Activated T-helper 2 cell treated with anti-CD3 and anti-CD28 coated beads, Interferon-gamma antibody, Interleukin-2, Interleukin-4, amounts not matched to agents 10 μg/mL and 5 μg/mL and 100 μg/mL, durations not matched to agents 14 hours and 24 hours and 36 hours (primary cell): ENCODE results near the gene NFATC2. TPM values are rescaled to one million over a fixed set of nuclear protein-coding genes. Genes with fewer than 3 reads are reported as not detected.
A peak's percentile ranks its signal among the peaks of the same experiment; 100 is the strongest.

Source experiments
- DNase-seq: peaks from one replicate; pipeline ENCODE4 v3.0.0; 2021; ENCODE audit warnings: low spot score
- H3K27ac Mint-ChIP-seq: one replicate; pipeline ENCODE4 v1.8.0; 2021; ENCODE audit warnings: mixed read lengths
- H3K27me3 Mint-ChIP-seq: one replicate; pipeline ENCODE4 v1.8.0; 2021; ENCODE audit warnings: low read depth, mixed read lengths
- H3K36me3 Mint-ChIP-seq: one replicate; pipeline ENCODE4 v1.8.0; 2021; ENCODE audit warnings: low read depth, mixed read lengths
- H3K4me1 Mint-ChIP-seq: one replicate; pipeline ENCODE4 v1.8.0; 2021; ENCODE audit warnings: low read depth, mixed read lengths
- H3K4me3 Mint-ChIP-seq: one replicate; pipeline ENCODE4 v1.8.0; 2021; ENCODE audit warnings: low read depth, mild to moderate bottlenecking, moderate library complexity, mixed read lengths
- H3K9me3 Mint-ChIP-seq: one replicate; pipeline ENCODE4 v1.8.0; 2021; ENCODE audit warnings: mixed read lengths
- intact Hi-C: fragments of 100-400 bp; cut with micrococcal nuclease; formaldehyde crosslinking; loops from one replicate; pipeline ENCODE4 v1.15.1; 2023
- total RNA-seq: library from RNA; stranded (reverse); gene quantifications from 2 replicates; pipeline ENCODE4 v1.2.3, GENCODE V29; 2022

Gene NFATC2
- total RNA-seq, 1 donor from 2014 or later = 67.1 TPM

- H3K4me1 Mint-ChIP-seq = peaks cover 16% of the 10 kb centered on the region
- no peaks in the 10 kb centered on the region for H3K27me3 Mint-ChIP-seq
- no peaks in the 10 kb centered on the region for H3K9me3 Mint-ChIP-seq
- no peak for DNase-seq
- no peak overlapping the region for H3K27ac Mint-ChIP-seq
- H3K36me3 Mint-ChIP-seq = peaks cover 77% of the 10 kb centered on the region
- intact Hi-C loops = no loop called here
- no peak overlapping the region for H3K4me3 Mint-ChIP-seq
These were observed 91.0 kb downstream of the NFATC2 start for GRCh38 chr20:51451484-51451883.

GRCh38 chr20:51450984-51451383, 91.5 kb downstream of the NFATC2 start:
- Mint-ChIP-seq H3K4me3 (no peak overlapping the region), H3K27ac (no peak overlapping the region), H3K4me1 (peaks cover 19% of the 10 kb centered on the region), H3K9me3 (no peaks in the 10 kb centered on the region), H3K36me3 (peaks cover 76% of the 10 kb centered on the region), H3K27me3 (no peaks in the 10 kb centered on the region)
- DNase-seq = no peak
- intact Hi-C loops = no loop called here

DNA sequence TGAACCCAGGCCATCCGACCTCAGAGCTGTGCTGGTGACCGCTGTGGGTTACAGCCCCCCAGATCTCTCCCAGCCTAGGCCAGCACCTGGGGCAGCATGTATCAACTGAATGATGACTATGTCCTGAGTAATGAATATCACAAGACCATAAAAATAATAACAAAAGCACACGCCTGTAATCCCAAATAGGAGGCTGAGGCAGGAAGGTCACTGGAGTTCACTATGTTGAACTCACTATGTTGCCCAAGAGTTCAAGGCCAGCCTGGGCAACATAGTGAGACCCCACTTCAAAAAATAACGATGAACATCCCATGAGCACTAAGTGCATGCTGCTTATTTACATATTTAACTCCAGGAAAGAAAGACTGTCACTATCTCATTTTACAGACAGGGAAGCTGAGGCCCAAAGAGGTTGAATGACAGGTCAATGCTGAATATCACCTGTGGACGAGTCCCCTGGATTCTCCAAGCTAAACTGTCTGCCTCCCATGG, 92.3 kb downstream of the NFATC2 start:
- Mint-ChIP-seq H3K27me3 (no peaks in the 10 kb centered on the region), H3K4me3 (no peak overlapping the region), H3K4me1 (peaks cover 19% of the 10 kb centered on the region), H3K36me3 (peaks cover 78% of the 10 kb centered on the region), H3K27ac (peak overlapping the region; percentile 1), H3K9me3 (no peaks in the 10 kb centered on the region)
- intact Hi-C loops = no loop called here
- DNase-seq = no peak

GRCh38 chr20:51449498-51450220, 92.9 kb downstream of the NFATC2 start:
- no peak overlapping the region for H3K4me3 Mint-ChIP-seq

GRCh38 chr20:51447765-51448148, 94.8 kb downstream of the NFATC2 start:
- H3K27ac Mint-ChIP-seq = peak overlapping the region; percentile 28
- DNase-seq = no peak
- H3K27me3 Mint-ChIP-seq = no peaks in the 10 kb centered on the region
- intact Hi-C loops = no loop called here
- peaks cover 22% of the 10 kb centered on the region for H3K4me1 Mint-ChIP-seq
- no peak overlapping the region for H3K4me3 Mint-ChIP-seq
- no peaks in the 10 kb centered on the region for H3K9me3 Mint-ChIP-seq
- H3K36me3 Mint-ChIP-seq = peaks cover 76% of the 10 kb centered on the region

More at GRCh38 chr20:51449498-51450220, 92.9 kb downstream of the NFATC2 start:
- intact Hi-C loops = no loop called here
- H3K4me1 Mint-ChIP-seq = peaks cover 22% of the 10 kb centered on the region
- no peaks in the 10 kb centered on the region for H3K27me3 Mint-ChIP-seq
- H3K9me3 Mint-ChIP-seq = no peaks in the 10 kb centered on the region
- no peak overlapping the region for H3K27ac Mint-ChIP-seq
- no peak for DNase-seq
- peaks cover 78% of the 10 kb centered on the region for H3K36me3 Mint-ChIP-seq

DNA sequence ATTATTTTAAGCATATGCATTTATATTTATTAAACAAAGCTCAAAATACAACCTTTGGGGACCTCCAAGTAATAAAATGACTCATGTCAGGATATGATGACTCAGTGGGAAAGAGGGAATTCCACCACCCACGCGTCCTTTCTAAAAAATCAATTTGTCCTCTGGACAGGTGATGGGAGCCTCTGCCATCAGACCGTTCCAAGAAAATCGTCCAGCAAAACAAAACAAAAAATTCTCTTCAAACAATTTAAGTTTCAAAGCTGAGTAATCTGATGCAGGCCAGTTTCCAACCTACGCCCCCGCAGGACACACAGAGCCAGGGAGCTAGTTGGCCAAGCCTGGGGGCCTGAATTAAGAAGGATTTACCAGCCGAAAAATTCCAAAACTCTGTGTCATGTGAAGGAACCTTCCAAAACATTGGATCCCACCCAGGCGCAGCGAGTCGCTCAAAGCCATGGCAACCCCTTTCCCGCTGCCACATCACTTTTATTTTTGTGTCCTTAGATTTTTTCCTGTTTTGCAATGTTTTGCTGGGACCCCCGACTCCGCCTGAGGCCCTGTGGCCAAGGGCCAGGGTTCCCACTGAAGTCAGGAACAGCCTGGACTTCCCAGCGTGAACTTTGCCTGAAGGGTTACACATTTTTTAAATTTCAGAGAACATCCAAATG, 95.3 kb downstream of the NFATC2 start:
- H3K36me3 Mint-ChIP-seq = peaks cover 71% of the 10 kb centered on the region
- intact Hi-C loops = no loop called here
- no peaks in the 10 kb centered on the region for H3K27me3 Mint-ChIP-seq
- H3K4me1 Mint-ChIP-seq = peaks cover 22% of the 10 kb centered on the region
- DNase-seq = no peak
- H3K27ac Mint-ChIP-seq = peak overlapping the region; percentile 28
- H3K9me3 Mint-ChIP-seq = no peaks in the 10 kb centered on the region
- no peak overlapping the region for H3K4me3 Mint-ChIP-seq

- intact Hi-C loops = no loop called here
- H3K4me1 Mint-ChIP-seq = peaks cover 21% of the 10 kb centered on the region
These were observed 95.9 kb downstream of the NFATC2 start for GRCh38 chr20:51446656-51447055.

GRCh38 chr20:51446230-51446629, 96.3 kb downstream of the NFATC2 start:
- no peaks in the 10 kb centered on the region for H3K27me3 Mint-ChIP-seq
- H3K27ac Mint-ChIP-seq = peak overlapping the region; percentile 62
- DNase-seq = no peak
- peaks cover 67% of the 10 kb centered on the region for H3K36me3 Mint-ChIP-seq
- intact Hi-C loops = no loop called here
- H3K4me3 Mint-ChIP-seq = no peak overlapping the region
- H3K9me3 Mint-ChIP-seq = no peaks in the 10 kb centered on the region
- peaks cover 21% of the 10 kb centered on the region for H3K4me1 Mint-ChIP-seq

More at GRCh38 chr20:51446656-51447055, 95.9 kb downstream of the NFATC2 start:
- peak overlapping the region; percentile 62 for H3K27ac Mint-ChIP-seq
- H3K36me3 Mint-ChIP-seq = peaks cover 69% of the 10 kb centered on the region
- no peaks in the 10 kb centered on the region for H3K27me3 Mint-ChIP-seq
- no peaks in the 10 kb centered on the region for H3K9me3 Mint-ChIP-seq
- DNase-seq = no peak
- H3K4me3 Mint-ChIP-seq = no peak overlapping the region

GRCh38 chr20:51445591-51445990, 96.9 kb downstream of the NFATC2 start:
- Mint-ChIP-seq H3K36me3 (peaks cover 68% of the 10 kb centered on the region), H3K9me3 (no peaks in the 10 kb centered on the region), H3K27ac (no peak overlapping the region), H3K4me3 (no peak overlapping the region), H3K27me3 (no peaks in the 10 kb centered on the region), H3K4me1 (peaks cover 21% of the 10 kb centered on the region)
- DNase-seq = no peak
- intact Hi-C loops = no loop called here

- intact Hi-C loops = no loop called here
- Mint-ChIP-seq H3K36me3 (peaks cover 68% of the 10 kb centered on the region), H3K4me1 (peaks cover 22% of the 10 kb centered on the region), H3K27ac (peak overlapping the region; percentile 55), H3K4me3 (no peak overlapping the region), H3K27me3 (no peaks in the 10 kb centered on the region), H3K9me3 (no peaks in the 10 kb centered on the region)
- DNase-seq = no peak
These were observed 97.5 kb downstream of the NFATC2 start for GRCh38 chr20:51444922-51445438.

- H3K27me3 Mint-ChIP-seq = no peaks in the 10 kb centered on the region
- no peak overlapping the region for H3K27ac Mint-ChIP-seq
- H3K4me3 Mint-ChIP-seq = no peak overlapping the region
- no peak for DNase-seq
- H3K9me3 Mint-ChIP-seq = no peaks in the 10 kb centered on the region
- peaks cover 25% of the 10 kb centered on the region for H3K4me1 Mint-ChIP-seq
- intact Hi-C loops = no loop called here
- peaks cover 68% of the 10 kb centered on the region for H3K36me3 Mint-ChIP-seq
These were observed 98.1 kb downstream of the NFATC2 start for GRCh38 chr20:51444467-51444866.

DNA sequence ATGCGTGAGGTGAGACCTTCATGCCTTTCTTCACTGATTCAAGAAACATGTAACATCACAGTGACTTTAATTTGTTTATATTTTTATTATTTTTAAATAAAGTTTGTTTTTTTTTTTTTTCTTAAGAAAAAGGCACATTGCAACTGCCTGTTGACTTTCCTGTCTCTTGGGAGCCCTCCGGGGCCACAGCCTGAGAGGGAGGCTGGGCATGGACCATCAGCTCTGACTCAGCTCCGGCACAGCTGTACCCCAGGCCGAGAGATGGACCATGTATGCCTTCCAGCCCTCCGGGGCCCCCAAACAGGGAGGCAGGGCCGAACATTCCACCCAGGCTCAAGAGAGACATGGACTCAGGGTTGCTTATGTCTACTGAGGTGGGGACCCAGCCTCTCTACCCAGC, 99.9 kb downstream of the NFATC2 start:
- peaks cover 37% of the 10 kb centered on the region for H3K4me1 Mint-ChIP-seq
- H3K27ac Mint-ChIP-seq = no peak overlapping the region
- intact Hi-C loops = no loop called here
- H3K9me3 Mint-ChIP-seq = no peaks in the 10 kb centered on the region
- DNase-seq = no peak
- H3K27me3 Mint-ChIP-seq = no peaks in the 10 kb centered on the region
- H3K36me3 Mint-ChIP-seq = peaks cover 74% of the 10 kb centered on the region
- no peak overlapping the region for H3K4me3 Mint-ChIP-seq

- Mint-ChIP-seq H3K36me3 (peaks cover 76% of the 10 kb centered on the region), H3K27me3 (no peaks in the 10 kb centered on the region), H3K9me3 (no peaks in the 10 kb centered on the region), H3K4me3 (no peak overlapping the region), H3K4me1 (peaks cover 31% of the 10 kb centered on the region), H3K27ac (no peak overlapping the region)
- DNase-seq = no peak
- intact Hi-C loops = no loop called here
These were observed 101.9 kb downstream of the NFATC2 start for GRCh38 chr20:51440589-51440988.
